Measurements from ENCODE around the gene LRRN2. TPM values are rescaled to one million over a fixed set of nuclear protein-coding genes. Genes with fewer than 3 reads are reported as not detected.
"Not testable (repeated sequence)": the region's sequence is repeated elsewhere in the genome, so short reads cannot be mapped to it uniquely, and the experiment has no call there.

Gene LRRN2
- total and polyA plus RNA-seq, 2 donors (not counting 3 experiments of a cell fraction or from before 2014, with no cell fraction given): not detected

DNA sequence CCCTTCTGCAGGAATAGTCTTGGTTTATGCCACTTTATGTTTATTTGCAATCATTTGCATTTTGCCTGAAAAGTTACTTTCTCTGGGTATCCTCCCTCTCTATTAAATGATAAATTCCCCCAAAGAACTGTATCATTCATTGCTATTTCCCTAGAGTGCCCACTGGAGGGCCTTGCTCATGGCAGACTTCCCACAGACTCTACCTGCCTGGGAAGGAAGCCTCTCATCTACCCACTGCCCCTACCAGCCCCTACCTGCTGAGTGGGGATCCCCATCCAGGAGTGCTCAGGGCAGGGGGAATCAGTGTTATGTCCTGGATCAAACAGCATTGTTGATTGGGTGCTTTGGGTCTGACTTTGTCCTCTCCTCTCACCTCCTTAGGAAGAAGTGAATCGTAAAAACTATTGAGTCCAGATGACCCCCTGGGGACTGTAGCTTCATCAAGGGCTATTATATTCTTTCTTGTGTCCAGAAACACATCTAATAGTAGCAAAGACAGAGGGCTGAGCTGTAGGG lies 6.8 kb upstream of the LRRN2 start:
- no peak overlapping the region for H3K27ac ChIP-seq (ENCODE audit: insufficient read depth, low read depth, low read length)

DNA sequence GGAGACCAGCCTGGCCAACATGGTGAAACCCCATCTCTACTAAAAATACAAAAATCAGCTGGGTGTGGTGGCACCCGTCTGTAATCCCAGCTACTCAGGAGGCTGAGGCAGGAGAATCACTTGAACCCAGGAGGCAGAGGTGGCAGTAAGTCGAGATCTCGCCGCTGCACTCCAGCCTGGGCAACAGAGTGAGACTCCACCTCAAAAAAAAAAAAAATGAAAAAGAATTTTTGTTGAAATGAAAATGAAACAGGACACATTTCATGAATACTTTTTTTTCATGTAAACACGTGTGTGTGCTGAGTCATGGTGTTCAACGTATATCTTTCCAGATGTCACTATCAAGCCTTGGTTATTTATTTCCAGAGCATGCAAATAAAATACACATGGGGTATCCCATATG lies 5.8 kb upstream of the LRRN2 start:
- DNase-seq (ENCODE audit: low read depth, low spot score); CTCF ChIA-PET; intact Hi-C loops (cut with micrococcal nuclease); H2AFZ ChIP-seq (ENCODE audit: low read depth, low read length); H4K20me1 ChIP-seq (replicated peaks; ENCODE audit: control insufficient read depth, extremely low read depth, insufficient read depth, low read length); H3K9me1 ChIP-seq (replicated peaks; ENCODE audit: control insufficient read depth, extremely low read depth, insufficient read depth, low read length); H3K4me3 ChIP-seq (replicated peaks in 1 of 3; ENCODE audit: insufficient read depth in 1 of 3, low read depth in 1 of 3, low read length in 3 of 3); H3K27ac ChIP-seq (ENCODE audit: insufficient read depth, low read depth, low read length); H3K36me3 ChIP-seq (ENCODE audit: control insufficient read depth in 2 of 2, extremely low read depth in 1 of 2, insufficient read depth in 2 of 2, low read length in 2 of 2); H3K9me3 ChIP-seq (replicated peaks; ENCODE audit: control insufficient read depth, insufficient read depth, low read length); H3K79me2 ChIP-seq (ENCODE audit: control insufficient read depth, insufficient read depth, low read length); H3K4me1 ChIP-seq (ENCODE audit: control insufficient read depth, extremely low read depth, insufficient read depth, low read length); POLR2A ChIA-PET; FAIRE-seq; H3K4me2 ChIP-seq (ENCODE audit: insufficient read depth, low read length); H3K9ac ChIP-seq (replicated peaks; ENCODE audit: extremely low read depth, insufficient read depth, low read length); dilution Hi-C loops (cut with MboI; ENCODE audit: extremely low pct_ligation_motif_present, low sequenced_read_pairs); BruUV-seq (replicated peaks): not testable (repeated sequence)
- peaks cover 9 to 12% of the 10 kb centered on the region in 2 experiments for H3K27me3 ChIP-seq (ENCODE audit: control insufficient read depth in 2 of 2, insufficient read depth in 2 of 2, low read length in 2 of 2)

More for the DNA sequence above, 6.8 kb upstream of the LRRN2 start:
- Histone ChIP-seq H3K9ac (replicated peaks; ENCODE audit: extremely low read depth, insufficient read depth, low read length) (no peak overlapping the region), H3K4me3 (replicated peaks in 1 of 3; ENCODE audit: insufficient read depth in 1 of 3, low read depth in 1 of 3, low read length in 3 of 3) (no peak overlapping the region), H3K9me3 (replicated peaks; ENCODE audit: control insufficient read depth, insufficient read depth, low read length) (no peaks in the 10 kb centered on the region), H3K36me3 (ENCODE audit: control insufficient read depth in 2 of 2, extremely low read depth in 1 of 2, insufficient read depth in 2 of 2, low read length in 2 of 2) (no peaks in the 10 kb centered on the region), H3K4me1 (ENCODE audit: control insufficient read depth, extremely low read depth, insufficient read depth, low read length) (no peaks in the 10 kb centered on the region), H2AFZ (ENCODE audit: low read depth, low read length) (no peak overlapping the region), H3K9me1 (replicated peaks; ENCODE audit: control insufficient read depth, extremely low read depth, insufficient read depth, low read length) (no peaks in the 10 kb centered on the region), H4K20me1 (replicated peaks; ENCODE audit: control insufficient read depth, extremely low read depth, insufficient read depth, low read length) (no peaks in the 10 kb centered on the region), H3K4me2 (ENCODE audit: insufficient read depth, low read length) (no peak overlapping the region), H3K79me2 (ENCODE audit: control insufficient read depth, insufficient read depth, low read length) (no peaks in the 10 kb centered on the region), H3K27me3 (ENCODE audit: control insufficient read depth in 2 of 2, insufficient read depth in 2 of 2, low read length in 2 of 2) (peaks cover 2 to 6% of the 10 kb centered on the region in 2 experiments)
- TF ChIP-seq FOS (IDR thresholded peaks at IDR 0.05; ENCODE audit: borderline replicate concordance, insufficient read depth, low read length): no peak
- TF ChIP-seq EZH2 (IDR thresholded peaks at IDR 0.05; ENCODE audit: borderline replicate concordance, low read depth, low read length, severe bottlenecking): no peak
- no peak for TF ChIP-seq MYC (IDR thresholded peaks at IDR 0.05; ENCODE audit: low read depth, low read length)
- TF ChIP-seq, protein P1, sequence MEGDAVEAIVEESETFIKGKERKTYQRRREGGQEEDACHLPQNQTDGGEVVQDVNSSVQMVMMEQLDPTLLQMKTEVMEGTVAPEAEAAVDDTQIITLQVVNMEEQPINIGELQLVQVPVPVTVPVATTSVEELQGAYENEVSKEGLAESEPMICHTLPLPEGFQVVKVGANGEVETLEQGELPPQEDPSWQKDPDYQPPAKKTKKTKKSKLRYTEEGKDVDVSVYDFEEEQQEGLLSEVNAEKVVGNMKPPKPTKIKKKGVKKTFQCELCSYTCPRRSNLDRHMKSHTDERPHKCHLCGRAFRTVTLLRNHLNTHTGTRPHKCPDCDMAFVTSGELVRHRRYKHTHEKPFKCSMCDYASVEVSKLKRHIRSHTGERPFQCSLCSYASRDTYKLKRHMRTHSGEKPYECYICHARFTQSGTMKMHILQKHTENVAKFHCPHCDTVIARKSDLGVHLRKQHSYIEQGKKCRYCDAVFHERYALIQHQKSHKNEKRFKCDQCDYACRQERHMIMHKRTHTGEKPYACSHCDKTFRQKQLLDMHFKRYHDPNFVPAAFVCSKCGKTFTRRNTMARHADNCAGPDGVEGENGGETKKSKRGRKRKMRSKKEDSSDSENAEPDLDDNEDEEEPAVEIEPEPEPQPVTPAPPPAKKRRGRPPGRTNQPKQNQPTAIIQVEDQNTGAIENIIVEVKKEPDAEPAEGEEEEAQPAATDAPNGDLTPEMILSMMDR (IDR thresholded peaks at IDR 0.05; ENCODE audit: extremely low read depth in 1 of 2, insufficient read depth in 1 of 2, low read depth in 1 of 2, low read length in 2 of 2): no peak
- no peak for TF ChIP-seq POLR2AphosphoS5 (IDR thresholded peaks at IDR 0.05; ENCODE audit: insufficient read depth, low read depth, low read length)
- TF ChIP-seq JUN (IDR thresholded peaks at IDR 0.05; ENCODE audit: borderline replicate concordance, insufficient read depth, insufficient read length, low read depth): no peak
- TF ChIP-seq, protein P2, sequence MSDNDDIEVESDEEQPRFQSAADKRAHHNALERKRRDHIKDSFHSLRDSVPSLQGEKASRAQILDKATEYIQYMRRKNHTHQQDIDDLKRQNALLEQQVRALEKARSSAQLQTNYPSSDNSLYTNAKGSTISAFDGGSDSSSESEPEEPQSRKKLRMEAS (IDR thresholded peaks at IDR 0.05; ENCODE audit: insufficient read depth, insufficient read length): no peak
- no peak for TF ChIP-seq GATA2 (IDR thresholded peaks at IDR 0.05; ENCODE audit: insufficient read depth, insufficient read length, low read depth, low read length)
- FAIRE-seq: no peak
- dilution Hi-C loops (cut with MboI; ENCODE audit: extremely low pct_ligation_motif_present, low sequenced_read_pairs) (no loop called here), intact Hi-C loops (cut with micrococcal nuclease) (no loop called here)
- POLR2A ChIA-PET: no interaction called here
- CTCF ChIA-PET: interaction anchor here (2.1 kb wide), 1 partner anchor 115 kb away, joined by 5 read pairs; no protein-coding TSS in a partner anchor
- no TSS peak for BruUV-seq (replicated peaks)
- DNase-seq (ENCODE audit: low read depth, low spot score): no peak
